Inflammatory macrophage (primary cell): ENCODE measurements around the gene SYNE1.
"Not testable (repeated sequence)": the region's sequence is repeated elsewhere in the genome, so short reads cannot be mapped to it uniquely, and the experiment has no call there.

Experiments used
- DNase-seq, 2 donors: peaks; one replicate each; pipeline ENCODE4 v3.0.0-alpha.2; 2020 to 2022

The SYNE1 gene

GRCh38 chr6:152566103-152566875, 70.9 kb downstream of the SYNE1 start:
- DNase-seq = no peak

GRCh38 chr6:152563177-152563576, 74.0 kb downstream of the SYNE1 start:
- no peak for DNase-seq

- not testable (repeated sequence) for DNase-seq
Observed at GRCh38 chr6:152558798-152559197, 78.4 kb downstream of the SYNE1 start.

- no peak for DNase-seq
Observed at GRCh38 chr6:152557502-152557901, 79.7 kb downstream of the SYNE1 start.

- peak in 1 of 2 donors; percentile 57 for DNase-seq
Observed at GRCh38 chr6:152554851-152555250, 82.3 kb downstream of the SYNE1 start.

- peak; percentile 65 to 66 for DNase-seq
Observed at GRCh38 chr6:152552616-152553209, 84.4 kb downstream of the SYNE1 start.

- no peak for DNase-seq
Observed at GRCh38 chr6:152543519-152543918, 93.6 kb downstream of the SYNE1 start.

- peak in 1 of 2 donors; percentile 4 for DNase-seq
Observed at GRCh38 chr6:152540381-152540780, 96.8 kb downstream of the SYNE1 start.

GRCh38 chr6:152534541-152534940, 102.6 kb downstream of the SYNE1 start:
- no peak for DNase-seq

- DNase-seq = no peak
Observed at GRCh38 chr6:152532556-152533422, 104.4 kb downstream of the SYNE1 start.

GRCh38 chr6:152531659-152532058, 105.5 kb downstream of the SYNE1 start:
- DNase-seq = no peak

- peak in 1 of 2 donors; percentile 6 for DNase-seq
Observed at GRCh38 chr6:152529369-152529768, 107.8 kb downstream of the SYNE1 start.

GRCh38 chr6:152514120-152514519, 123.0 kb downstream of the SYNE1 start:
- not testable (repeated sequence) for DNase-seq

- no peak for DNase-seq
Observed at GRCh38 chr6:152509916-152510315, 127.2 kb downstream of the SYNE1 start.

GRCh38 chr6:152508477-152508876, 128.7 kb downstream of the SYNE1 start:
- DNase-seq = no peak

GRCh38 chr6:152503546-152503945, 133.6 kb downstream of the SYNE1 start:
- DNase-seq = peak in 1 of 2 donors; percentile 26

GRCh38 chr6:152502421-152503188, 134.6 kb downstream of the SYNE1 start:
- DNase-seq = no peak

GRCh38 chr6:152499931-152500330, 137.2 kb downstream of the SYNE1 start:
- DNase-seq = no peak

GRCh38 chr6:152496731-152497130, 140.4 kb downstream of the SYNE1 start:
- no peak for DNase-seq

- DNase-seq = not testable (repeated sequence)
Observed at GRCh38 chr6:152495456-152495855, 141.7 kb downstream of the SYNE1 start.

GRCh38 chr6:152492281-152492680, 144.9 kb downstream of the SYNE1 start:
- DNase-seq = not testable (repeated sequence)

- not testable (repeated sequence) for DNase-seq
Observed at GRCh38 chr6:152491501-152491900, 145.7 kb downstream of the SYNE1 start.
